HFFc6 (cell line): Measurements from ENCODE around the gene GMPS. TPM values are rescaled to one million over a fixed set of nuclear protein-coding genes. Genes with fewer than 3 reads are reported as not detected.
"Not testable (repeated sequence)": the region's sequence is repeated elsewhere in the genome, so short reads cannot be mapped to it uniquely, and the experiment has no call there.

Source experiments
- DNase-seq: peaks from one replicate; pipeline ENCODE4 v3.0.0-alpha.2; 2018
- H3K27ac Mint-ChIP-seq: 2 replicates; pipeline ENCODE4 v1.8.0; 2020; ENCODE audit warnings: mild to moderate bottlenecking, mixed read lengths
- H3K27me3 Mint-ChIP-seq: 2 replicates; pipeline ENCODE4 v1.8.0; 2021; ENCODE audit warnings: mild to moderate bottlenecking, moderate library complexity, mixed read lengths; ENCODE audit not compliant: insufficient read depth
- H3K36me3 Mint-ChIP-seq: 2 replicates; pipeline ENCODE4 v1.8.0; 2021; ENCODE audit warnings: low read depth, mixed read lengths
- H3K4me1 Mint-ChIP-seq: 2 replicates; pipeline ENCODE4 v1.8.0; 2020; ENCODE audit warnings: low read depth, mixed read lengths
- H3K4me3 Mint-ChIP-seq: 2 replicates; pipeline ENCODE4 v1.8.0; 2020; ENCODE audit warnings: mild to moderate bottlenecking, moderate library complexity, mixed read lengths
- H3K9me3 Mint-ChIP-seq: 2 replicates; pipeline ENCODE4 v1.8.0; 2020; ENCODE audit warnings: mild to moderate bottlenecking, mixed read lengths
- CTCF ChIP-seq: fragments of 200-600 bp; sonication (generic); IDR thresholded peaks from 2 replicates; pipeline ENCODE4 v1.5.0; 2021; ENCODE audit warnings: antibody characterized with exemption, mild to moderate bottlenecking
- long read RNA-seq: library from polyadenylated mRNA; unstranded; transcript quantifications from one replicate; pipeline ENCODE4 v2.0.0, GENCODE V29; 2019
- total RNA-seq, 6 experiments: library from RNA; stranded (reverse); fragmentation: NEBNext Ultra II Directional; extraction: Animal tissue kit (Norgen Biotek cat#: 25700); gene quantifications; 2 replicates in 1 of 6; 3 replicates in 5 of 6; pipeline ENCODE4 v1.2.3, GENCODE V29; 2021

GMPS gene
- 10 to 100 TPM; 63.5 to 90.2 (median 75.0) TPM for total RNA-seq
- long read RNA-seq, full-length matches to known transcripts, result 73 of 85 reads
- long read RNA-seq, partial matches to known transcripts, result 6 of 85 reads
- long read RNA-seq, other reads (novel, unspliced or antisense), result 6 of 85 reads

GRCh38 chr3:155870133-155870944 lies at the start of gene GMPS:
TSS of gene GMPS (plus strand) at chr3:155870650. CDS start at chr3:155870871, 221 bp downstream.
- Mint-ChIP-seq H3K9me3 (no peaks in the 10 kb centered on the region), H3K4me3 (peak within 1 kb of the TSS; percentile 97), H3K27ac (peak within 1 kb of the TSS; percentile 97), H3K4me1 (peaks cover 21% of the 10 kb centered on the region), H3K36me3 (0 out of 2 replicates have a peak, but pooled peaks cover 3% of the 10 kb centered on the region), H3K27me3 (no peaks in the 10 kb centered on the region; the same call in 1 of the 2 replicates)
- DNase-seq, result peak; percentile 88
- peak; percentile 74 for TF ChIP-seq CTCF

GRCh38 chr3:155828490-155829098 lies 41.9 kb upstream of the GMPS start:
- not testable (repeated sequence) for H3K9me3 Mint-ChIP-seq, H3K4me1 Mint-ChIP-seq, H3K4me3 Mint-ChIP-seq, H3K27ac Mint-ChIP-seq, DNase-seq, H3K36me3 Mint-ChIP-seq, H3K27me3 Mint-ChIP-seq

GRCh38 chr3:155835341-155836071 lies 34.9 kb upstream of the GMPS start:
- Mint-ChIP-seq H3K4me3 (no peak overlapping the region), H3K27me3 (peaks cover 5% of the 10 kb centered on the region), H3K4me1 (no peaks in the 10 kb centered on the region), H3K9me3 (no peaks in the 10 kb centered on the region), H3K36me3 (peaks cover 4% of the 10 kb centered on the region; the same call in 1 of the 2 replicates), H3K27ac (no peak overlapping the region)
- TF ChIP-seq CTCF, result no peak
- no peak for DNase-seq

GRCh38 chr3:155843569-155843968 lies 26.9 kb upstream of the GMPS start:
- DNase-seq, result no peak
- Mint-ChIP-seq H3K4me1 (peaks cover 11% of the 10 kb centered on the region), H3K9me3 (no peaks in the 10 kb centered on the region), H3K36me3 (0 out of 2 replicates have a peak, but pooled peaks cover 4% of the 10 kb centered on the region), H3K27me3 (no peaks in the 10 kb centered on the region), H3K4me3 (no peak overlapping the region), H3K27ac (no peak overlapping the region)
- TF ChIP-seq CTCF, result no peak

- H3K27ac Mint-ChIP-seq, result no peak overlapping the region
- H3K36me3 Mint-ChIP-seq, result 0 out of 2 replicates have a peak, but pooled peaks cover 4% of the 10 kb centered on the region
- no peaks in the 10 kb centered on the region for H3K9me3 Mint-ChIP-seq
- no peak overlapping the region for H3K4me3 Mint-ChIP-seq
- peaks cover 17% of the 10 kb centered on the region for H3K4me1 Mint-ChIP-seq
- no peak for TF ChIP-seq CTCF
- 0 out of 2 replicates have a peak, but pooled peaks cover 3% of the 10 kb centered on the region for H3K27me3 Mint-ChIP-seq
- no peak for DNase-seq
Observed at GRCh38 chr3:155846119-155846518, 24.3 kb upstream of the GMPS start.
